ENCODE measurements around the gene TACC3. TPM values are rescaled to one million over a fixed set of nuclear protein-coding genes. Genes with fewer than 3 reads are reported as not detected.

The TACC3 gene
- total RNA-seq, 1 experiment from 2014 or later, result 207 TPM

DNA sequence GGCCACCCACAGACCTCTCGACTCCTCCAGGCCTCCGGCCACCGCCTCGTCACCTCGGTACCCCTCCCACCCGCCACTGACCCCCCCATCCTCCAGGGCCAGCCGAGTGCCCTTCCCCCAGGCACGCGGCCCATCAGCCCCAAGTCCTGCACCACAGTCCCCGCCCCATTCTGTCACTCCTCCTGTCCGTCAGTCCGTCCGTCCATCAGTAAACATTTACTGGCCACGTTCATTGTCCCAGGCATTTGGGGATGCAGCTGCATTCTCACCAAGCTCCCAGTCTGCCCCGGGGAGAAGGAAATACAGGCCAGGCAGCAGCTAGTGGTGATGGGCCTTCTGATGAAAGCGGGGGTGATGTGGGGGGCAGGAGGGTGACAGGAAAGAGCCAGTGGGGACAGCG, 36.5 kb downstream of the TACC3 start:
- CTCF ChIA-PET, result interaction anchor here (0.7 to 4.7 kb wide), 8 partner anchors 10 to 153 kb away, joined by 3 to 44 read pairs (median 4); no protein-coding TSS in a partner anchor
- H3K9me3 Mint-ChIP-seq, result no peaks in the 10 kb centered on the region
- no peak for DNase-seq (ENCODE audit: low spot score)
- H3K4me3 Mint-ChIP-seq, result no peak overlapping the region
- H3K27me3 Mint-ChIP-seq (ENCODE audit: low read depth), result no peaks in the 10 kb centered on the region
- TF ChIP-seq CREM (CRISPR knock-in tag; IDR thresholded peaks at IDR 0.05), result no peak
- no peak for TF ChIP-seq ZBTB21 (CRISPR knock-in tag; IDR thresholded peaks at IDR 0.05; ENCODE audit: borderline replicate concordance)
- no peak for TF ChIP-seq ZNF121 (CRISPR knock-in tag; IDR thresholded peaks at IDR 0.05)
- TF ChIP-seq, protein P1, sequence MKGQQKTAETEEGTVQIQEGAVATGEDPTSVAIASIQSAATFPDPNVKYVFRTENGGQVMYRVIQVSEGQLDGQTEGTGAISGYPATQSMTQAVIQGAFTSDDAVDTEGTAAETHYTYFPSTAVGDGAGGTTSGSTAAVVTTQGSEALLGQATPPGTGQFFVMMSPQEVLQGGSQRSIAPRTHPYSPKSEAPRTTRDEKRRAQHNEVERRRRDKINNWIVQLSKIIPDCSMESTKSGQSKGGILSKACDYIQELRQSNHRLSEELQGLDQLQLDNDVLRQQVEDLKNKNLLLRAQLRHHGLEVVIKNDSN (CRISPR knock-in tag; IDR thresholded peaks at IDR 0.05), result no peak
- no peak for TF ChIP-seq ELF4 (CRISPR knock-in tag; IDR thresholded peaks at IDR 0.05; ENCODE audit: low read depth)
- TF ChIP-seq, protein P2, sequence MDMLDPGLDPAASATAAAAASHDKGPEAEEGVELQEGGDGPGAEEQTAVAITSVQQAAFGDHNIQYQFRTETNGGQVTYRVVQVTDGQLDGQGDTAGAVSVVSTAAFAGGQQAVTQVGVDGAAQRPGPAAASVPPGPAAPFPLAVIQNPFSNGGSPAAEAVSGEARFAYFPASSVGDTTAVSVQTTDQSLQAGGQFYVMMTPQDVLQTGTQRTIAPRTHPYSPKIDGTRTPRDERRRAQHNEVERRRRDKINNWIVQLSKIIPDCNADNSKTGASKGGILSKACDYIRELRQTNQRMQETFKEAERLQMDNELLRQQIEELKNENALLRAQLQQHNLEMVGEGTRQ (CRISPR knock-in tag; IDR thresholded peaks at IDR 0.05), result no peak
- no peak for TF ChIP-seq RORB (CRISPR knock-in tag; IDR thresholded peaks at IDR 0.05)
- TF ChIP-seq, protein P3, sequence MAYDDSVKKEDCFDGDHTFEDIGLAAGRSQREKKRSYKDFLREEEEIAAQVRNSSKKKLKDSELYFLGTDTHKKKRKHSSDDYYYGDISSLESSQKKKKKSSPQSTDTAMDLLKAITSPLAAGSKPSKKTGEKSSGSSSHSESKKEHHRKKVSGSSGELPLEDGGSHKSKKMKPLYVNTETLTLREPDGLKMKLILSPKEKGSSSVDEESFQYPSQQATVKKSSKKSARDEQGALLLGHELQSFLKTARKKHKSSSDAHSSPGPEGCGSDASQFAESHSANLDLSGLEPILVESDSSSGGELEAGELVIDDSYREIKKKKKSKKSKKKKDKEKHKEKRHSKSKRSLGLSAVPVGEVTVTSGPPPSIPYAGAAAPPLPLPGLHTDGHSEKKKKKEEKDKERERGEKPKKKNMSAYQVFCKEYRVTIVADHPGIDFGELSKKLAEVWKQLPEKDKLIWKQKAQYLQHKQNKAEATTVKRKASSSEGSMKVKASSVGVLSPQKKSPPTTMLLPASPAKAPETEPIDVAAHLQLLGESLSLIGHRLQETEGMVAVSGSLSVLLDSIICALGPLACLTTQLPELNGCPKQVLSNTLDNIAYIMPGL (CRISPR knock-in tag; IDR thresholded peaks at IDR 0.05), result no peak
- TF ChIP-seq, protein P4, sequence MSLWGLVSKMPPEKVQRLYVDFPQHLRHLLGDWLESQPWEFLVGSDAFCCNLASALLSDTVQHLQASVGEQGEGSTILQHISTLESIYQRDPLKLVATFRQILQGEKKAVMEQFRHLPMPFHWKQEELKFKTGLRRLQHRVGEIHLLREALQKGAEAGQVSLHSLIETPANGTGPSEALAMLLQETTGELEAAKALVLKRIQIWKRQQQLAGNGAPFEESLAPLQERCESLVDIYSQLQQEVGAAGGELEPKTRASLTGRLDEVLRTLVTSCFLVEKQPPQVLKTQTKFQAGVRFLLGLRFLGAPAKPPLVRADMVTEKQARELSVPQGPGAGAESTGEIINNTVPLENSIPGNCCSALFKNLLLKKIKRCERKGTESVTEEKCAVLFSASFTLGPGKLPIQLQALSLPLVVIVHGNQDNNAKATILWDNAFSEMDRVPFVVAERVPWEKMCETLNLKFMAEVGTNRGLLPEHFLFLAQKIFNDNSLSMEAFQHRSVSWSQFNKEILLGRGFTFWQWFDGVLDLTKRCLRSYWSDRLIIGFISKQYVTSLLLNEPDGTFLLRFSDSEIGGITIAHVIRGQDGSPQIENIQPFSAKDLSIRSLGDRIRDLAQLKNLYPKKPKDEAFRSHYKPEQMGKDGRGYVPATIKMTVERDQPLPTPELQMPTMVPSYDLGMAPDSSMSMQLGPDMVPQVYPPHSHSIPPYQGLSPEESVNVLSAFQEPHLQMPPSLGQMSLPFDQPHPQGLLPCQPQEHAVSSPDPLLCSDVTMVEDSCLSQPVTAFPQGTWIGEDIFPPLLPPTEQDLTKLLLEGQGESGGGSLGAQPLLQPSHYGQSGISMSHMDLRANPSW (CRISPR knock-in tag; conservative IDR thresholded peaks at IDR 0.05; ENCODE audit: low read depth), result no peak
- TF ChIP-seq CBFB (CRISPR knock-in tag; IDR thresholded peaks at IDR 0.05; ENCODE audit: low read depth), result no peak
- TF ChIP-seq, protein P5, sequence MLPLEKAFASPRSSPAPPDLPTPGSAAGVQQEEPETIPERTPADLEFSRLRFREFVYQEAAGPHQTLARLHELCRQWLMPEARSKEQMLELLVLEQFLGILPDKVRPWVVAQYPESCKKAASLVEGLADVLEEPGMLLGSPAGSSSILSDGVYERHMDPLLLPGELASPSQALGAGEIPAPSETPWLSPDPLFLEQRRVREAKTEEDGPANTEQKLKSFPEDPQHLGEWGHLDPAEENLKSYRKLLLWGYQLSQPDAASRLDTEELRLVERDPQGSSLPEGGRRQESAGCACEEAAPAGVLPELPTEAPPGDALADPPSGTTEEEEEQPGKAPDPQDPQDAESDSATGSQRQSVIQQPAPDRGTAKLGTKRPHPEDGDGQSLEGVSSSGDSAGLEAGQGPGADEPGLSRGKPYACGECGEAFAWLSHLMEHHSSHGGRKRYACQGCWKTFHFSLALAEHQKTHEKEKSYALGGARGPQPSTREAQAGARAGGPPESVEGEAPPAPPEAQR (CRISPR knock-in tag; IDR thresholded peaks at IDR 0.05), result no peak
- no peak for TF ChIP-seq FOXJ3 (CRISPR knock-in tag; IDR thresholded peaks at IDR 0.05; ENCODE audit: borderline replicate concordance)
- TF ChIP-seq, protein P6, sequence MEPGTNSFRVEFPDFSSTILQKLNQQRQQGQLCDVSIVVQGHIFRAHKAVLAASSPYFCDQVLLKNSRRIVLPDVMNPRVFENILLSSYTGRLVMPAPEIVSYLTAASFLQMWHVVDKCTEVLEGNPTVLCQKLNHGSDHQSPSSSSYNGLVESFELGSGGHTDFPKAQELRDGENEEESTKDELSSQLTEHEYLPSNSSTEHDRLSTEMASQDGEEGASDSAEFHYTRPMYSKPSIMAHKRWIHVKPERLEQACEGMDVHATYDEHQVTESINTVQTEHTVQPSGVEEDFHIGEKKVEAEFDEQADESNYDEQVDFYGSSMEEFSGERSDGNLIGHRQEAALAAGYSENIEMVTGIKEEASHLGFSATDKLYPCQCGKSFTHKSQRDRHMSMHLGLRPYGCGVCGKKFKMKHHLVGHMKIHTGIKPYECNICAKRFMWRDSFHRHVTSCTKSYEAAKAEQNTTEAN (CRISPR knock-in tag; IDR thresholded peaks at IDR 0.05), result no peak
- TF ChIP-seq, protein P7, sequence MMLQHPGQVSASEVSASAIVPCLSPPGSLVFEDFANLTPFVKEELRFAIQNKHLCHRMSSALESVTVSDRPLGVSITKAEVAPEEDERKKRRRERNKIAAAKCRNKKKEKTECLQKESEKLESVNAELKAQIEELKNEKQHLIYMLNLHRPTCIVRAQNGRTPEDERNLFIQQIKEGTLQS (CRISPR knock-in tag; conservative IDR thresholded peaks at IDR 0.05), result no peak
- TF ChIP-seq TEAD1 (CRISPR knock-in tag; IDR thresholded peaks at IDR 0.05), result no peak
- POLR2A ChIA-PET, result interaction anchor here (1.3 kb wide), 1 partner anchor 35 kb away, joined by 3 read pairs; the partner anchor contains the start of gene FGFR3
- no peaks in the 10 kb centered on the region for H3K36me3 Mint-ChIP-seq
- no peaks in the 10 kb centered on the region for H3K4me1 Mint-ChIP-seq
- no peak for ATAC-seq
- H3K27ac Mint-ChIP-seq, result no peak overlapping the region

All from WTC11 (cell line).